NT2/D1 (cell line): ENCODE measurements around the gene EIF2AK2.

Experiments used
- SUZ12 ChIP-seq: IDR thresholded peaks from 2 replicates; pipeline ENCODE4 v1.6.1; 2011; ENCODE audit not compliant: insufficient read length, insufficient read depth; ENCODE audit errors: extremely low read depth
- YY1 ChIP-seq: IDR thresholded peaks from 2 replicates; pipeline ENCODE4 v1.6.1; 2011; ENCODE audit not compliant: insufficient read length, insufficient read depth
- ZNF274 ChIP-seq: IDR thresholded peaks from 2 replicates; pipeline ENCODE4 v1.6.1; 2011; ENCODE audit warnings: mild to moderate bottlenecking, low read depth, low read length

DNA sequence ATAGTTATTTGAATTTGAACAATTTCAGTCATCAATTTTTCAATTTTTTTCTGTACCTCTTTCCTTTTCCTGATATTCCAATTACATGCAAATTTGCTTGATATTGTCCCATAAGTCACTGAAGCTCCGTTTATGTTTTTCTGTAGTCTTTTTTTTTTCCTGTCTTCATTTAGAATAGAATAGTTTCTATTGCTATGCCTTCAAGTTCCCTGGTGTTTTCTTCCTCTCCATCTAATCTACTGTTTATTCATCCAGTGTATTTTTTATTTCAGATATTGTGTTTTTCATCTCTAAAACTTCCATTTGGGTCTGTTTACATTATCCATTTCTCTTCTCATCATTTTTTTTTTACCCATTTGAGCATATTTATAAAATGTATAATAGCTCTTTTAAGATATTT lies 8.0 kb upstream of the EIF2AK2 start:
- no peak for TF ChIP-seq ZNF274
- no peak for TF ChIP-seq YY1
- TF ChIP-seq SUZ12, result no peak
